ENCODE results near the gene NHSL2. TPM values are rescaled to one million over a fixed set of nuclear protein-coding genes. Genes with fewer than 3 reads are reported as not detected.

The NHSL2 gene
- polyA plus RNA-seq, 1 of the 3 experiments (the other 2 are of a cell fraction), result 0.61 TPM

DNA sequence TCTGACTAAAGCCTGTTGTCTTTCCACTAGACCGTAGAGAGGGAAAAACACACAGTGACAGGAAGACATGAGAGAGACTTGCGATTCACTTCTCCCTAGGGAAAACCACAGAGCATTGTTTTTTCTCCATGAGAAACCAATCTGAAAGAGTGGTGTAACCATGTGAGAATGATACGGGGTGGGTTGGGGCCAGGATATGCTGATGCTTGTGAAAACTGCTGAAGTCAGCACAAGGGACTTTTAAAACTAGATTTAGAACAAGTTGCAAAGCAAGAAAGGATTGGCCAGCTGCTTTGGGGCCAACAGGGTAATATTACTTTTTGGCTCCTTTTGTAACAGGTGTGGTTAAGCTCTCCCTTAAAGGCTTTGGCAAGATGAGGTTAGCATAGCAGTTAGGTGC lies 66.1 kb downstream of the NHSL2 start:
- Histone ChIP-seq H3K4me2 (no peak overlapping the region), H3K9me3 (no peaks in the 10 kb centered on the region), H3K4me1 (ENCODE audit: control insufficient read depth in 1 of 2, insufficient read depth in 2 of 2, low read depth in 1 of 2, low read length in 1 of 2) (no peaks in the 10 kb centered on the region), H3K27me3 (ENCODE audit: insufficient read depth) (no peaks in the 10 kb centered on the region; the same call in 1 of the 2 replicates), H3K36me3 (replicated peaks in 1 of 2; ENCODE audit: control insufficient read depth in 1 of 2, insufficient read depth in 2 of 2, low read length in 1 of 2) (no peaks in the 10 kb centered on the region), H3K4me3 (ENCODE audit: low read depth in 2 of 2, low read length in 1 of 2) (no peak overlapping the region), H3K27ac (ENCODE audit: low read depth in 2 of 2, low read length in 1 of 2) (no peak overlapping the region), H3K9me2 (no peaks in the 10 kb centered on the region), H4K20me1 (ENCODE audit: insufficient read depth) (no peaks in the 10 kb centered on the region), H3F3A (replicated peaks; ENCODE audit: insufficient read depth) (no peaks in the 10 kb centered on the region), H3K79me2 (ENCODE audit: insufficient read depth) (no peaks in the 10 kb centered on the region), H3K9ac (no peak overlapping the region), H2AFZ (ENCODE audit: low read depth) (no peak overlapping the region)
- POLR2A ChIA-PET, result no interaction called here
- WGBS (ENCODE audit: low lambda C conversion rate), result 31% methylated on average over 3 of the region's 3 CpGs
- no peak for TF ChIP-seq GATA2 (CRISPR knock-in tag; IDR thresholded peaks at IDR 0.05)
- TF ChIP-seq RCOR1 (IDR thresholded peaks at IDR 0.05; ENCODE audit: low read length), result no peak
- no peak for TF ChIP-seq POLR2AphosphoS5 (IDR thresholded peaks at IDR 0.05; ENCODE audit: low read depth, low read length)
- no peak for TF ChIP-seq RFX5 (IDR thresholded peaks at IDR 0.05; ENCODE audit: low read length)
- DNase-seq, result no peak
- CTCF ChIA-PET, result no interaction called here

- H3K9ac ChIP-seq, result no peak overlapping the region
- 20% methylated on average over 3 of the region's 3 CpGs for WGBS (ENCODE audit: low lambda C conversion rate)
- no peak overlapping the region for H2AFZ ChIP-seq (ENCODE audit: low read depth)
- H3K4me2 ChIP-seq, result no peak overlapping the region
- no peaks in the 10 kb centered on the region for H3K9me2 ChIP-seq
- no peaks in the 10 kb centered on the region; the same call in 1 of the 2 replicates for H3K27me3 ChIP-seq (ENCODE audit: insufficient read depth)
- POLR2A ChIA-PET, result no interaction called here
- TF ChIP-seq, protein P1, sequence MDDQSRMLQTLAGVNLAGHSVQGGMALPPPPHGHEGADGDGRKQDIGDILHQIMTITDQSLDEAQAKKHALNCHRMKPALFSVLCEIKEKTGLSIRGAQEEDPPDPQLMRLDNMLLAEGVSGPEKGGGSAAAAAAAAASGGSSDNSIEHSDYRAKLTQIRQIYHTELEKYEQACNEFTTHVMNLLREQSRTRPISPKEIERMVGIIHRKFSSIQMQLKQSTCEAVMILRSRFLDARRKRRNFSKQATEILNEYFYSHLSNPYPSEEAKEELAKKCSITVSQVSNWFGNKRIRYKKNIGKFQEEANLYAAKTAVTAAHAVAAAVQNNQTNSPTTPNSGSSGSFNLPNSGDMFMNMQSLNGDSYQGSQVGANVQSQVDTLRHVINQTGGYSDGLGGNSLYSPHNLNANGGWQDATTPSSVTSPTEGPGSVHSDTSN (IDR thresholded peaks at IDR 0.05), result no peak
- TF ChIP-seq TEAD4 (IDR thresholded peaks at IDR 0.05; ENCODE audit: borderline replicate concordance, insufficient read depth), result no peak
- CTCF ChIA-PET, result no interaction called here
- H3K4me3 ChIP-seq (ENCODE audit: low read depth in 2 of 2, low read length in 1 of 2), result no peak overlapping the region
- H3K36me3 ChIP-seq (replicated peaks in 1 of 2; ENCODE audit: control insufficient read depth in 1 of 2, insufficient read depth in 2 of 2, low read length in 1 of 2), result no peaks in the 10 kb centered on the region
- H3F3A ChIP-seq (replicated peaks; ENCODE audit: insufficient read depth), result no peaks in the 10 kb centered on the region
- no peaks in the 10 kb centered on the region for H3K79me2 ChIP-seq (ENCODE audit: insufficient read depth)
- no peaks in the 10 kb centered on the region for H3K4me1 ChIP-seq (ENCODE audit: control insufficient read depth in 1 of 2, insufficient read depth in 2 of 2, low read depth in 1 of 2, low read length in 1 of 2)
- no peak overlapping the region for H3K27ac ChIP-seq (ENCODE audit: low read depth in 2 of 2, low read length in 1 of 2)
- H4K20me1 ChIP-seq (ENCODE audit: insufficient read depth), result no peaks in the 10 kb centered on the region
- no peaks in the 10 kb centered on the region for H3K9me3 ChIP-seq
- no peak for DNase-seq
These were observed 67.5 kb downstream of the NHSL2 start for GRCh38 chrX:71978164-71978563.

- DNase-seq, result no peak
- no peaks in the 10 kb centered on the region for H3K4me1 ChIP-seq (ENCODE audit: control insufficient read depth in 1 of 2, insufficient read depth in 2 of 2, low read depth in 1 of 2, low read length in 1 of 2)
- ChIA-PET POLR2A (no interaction called here), CTCF (interaction anchor here (1.3 to 8.7 kb wide), 2 partner anchors 8 to 137 kb away, joined by 3 to 53 read pairs; no protein-coding TSS in a partner anchor)
- no peak overlapping the region for H2AFZ ChIP-seq (ENCODE audit: low read depth)
- no peak for TF ChIP-seq USF1 (IDR thresholded peaks at IDR 0.05; ENCODE audit: borderline replicate concordance, low read depth)
- no peak for TF ChIP-seq SIN3A (IDR thresholded peaks at IDR 0.05; ENCODE audit: borderline replicate concordance, low read depth, low read length)
- no peak for TF ChIP-seq GABPA (IDR thresholded peaks at IDR 0.05; ENCODE audit: low read depth)
- TF ChIP-seq MXI1 (IDR thresholded peaks at IDR 0.05; ENCODE audit: low read depth, low read length), result no peak
- no peak for TF ChIP-seq RAD21 (IDR thresholded peaks at IDR 0.05; ENCODE audit: low read length)
- H3K9me3 ChIP-seq, result no peaks in the 10 kb centered on the region
- H3K9me2 ChIP-seq, result no peaks in the 10 kb centered on the region
- no peak overlapping the region for H3K4me3 ChIP-seq (ENCODE audit: low read depth in 2 of 2, low read length in 1 of 2)
- H4K20me1 ChIP-seq (ENCODE audit: insufficient read depth), result no peaks in the 10 kb centered on the region
- H3F3A ChIP-seq (replicated peaks; ENCODE audit: insufficient read depth), result no peaks in the 10 kb centered on the region
- 28% methylated on average over 9 of the region's 9 CpGs for WGBS (ENCODE audit: low lambda C conversion rate)
- peaks cover 11% of the 10 kb centered on the region; the same call in 1 of the 2 replicates for H3K27me3 ChIP-seq (ENCODE audit: insufficient read depth)
- H3K4me2 ChIP-seq, result no peak overlapping the region
- no peaks in the 10 kb centered on the region for H3K79me2 ChIP-seq (ENCODE audit: insufficient read depth)
- H3K27ac ChIP-seq (ENCODE audit: low read depth in 2 of 2, low read length in 1 of 2), result no peak overlapping the region
- no peak overlapping the region for H3K9ac ChIP-seq
- no peaks in the 10 kb centered on the region for H3K36me3 ChIP-seq (replicated peaks in 1 of 2; ENCODE audit: control insufficient read depth in 1 of 2, insufficient read depth in 2 of 2, low read length in 1 of 2)
These were observed 79.3 kb downstream of the NHSL2 start for GRCh38 chrX:71989768-71990426.
